ENCODE results near the gene TADA2A. TPM values are rescaled to one million over a fixed set of nuclear protein-coding genes. Genes with fewer than 3 reads are reported as not detected.

The TADA2A gene
- total RNA-seq, 4 donors from 2014 or later = 10.5 to 39.3 (median 16.1) TPM

GRCh38 chr17:37413875-37414519 is 7.3 kb downstream of the TADA2A start:
- Histone ChIP-seq H3K4me3 (no peak overlapping the region), H3K9me3 (no peaks in the 10 kb centered on the region), H3K27me3 (no peaks in the 10 kb centered on the region), H3K27ac (no peak overlapping the region), H3K36me3 (peaks cover 57% of the 10 kb centered on the region), H3K4me1 (no peaks in the 10 kb centered on the region)
- TF ChIP-seq CTCF (IDR thresholded peaks at IDR 0.05) (no peak), POLR2AphosphoS5 (IDR thresholded peaks at IDR 0.05) (no peak), POLR2A (IDR thresholded peaks at IDR 0.05) (no peak), EP300 (IDR thresholded peaks at IDR 0.05) (no peak)
- no peak for DNase-seq (ENCODE audit: low spot score in 2 of 2)
- WGBS = 94% methylated on average over 7 of the region's 7 CpGs

GRCh38 chr17:37417852-37418251 is 11.2 kb downstream of the TADA2A start:
- TF ChIP-seq POLR2AphosphoS5 (IDR thresholded peaks at IDR 0.05) (no peak), CTCF (IDR thresholded peaks at IDR 0.05) (no peak), EP300 (IDR thresholded peaks at IDR 0.05) (no peak), POLR2A (IDR thresholded peaks at IDR 0.05) (no peak)
- H3K4me1 ChIP-seq = no peaks in the 10 kb centered on the region
- no peak overlapping the region for H3K27ac ChIP-seq
- no peak for DNase-seq (ENCODE audit: low spot score in 2 of 2)
- H3K27me3 ChIP-seq = no peaks in the 10 kb centered on the region
- peaks cover 53% of the 10 kb centered on the region for H3K36me3 ChIP-seq
- no peaks in the 10 kb centered on the region for H3K9me3 ChIP-seq
- 82% methylated on average over 2 of the region's 2 CpGs for WGBS
- H3K4me3 ChIP-seq = no peak overlapping the region

- no peaks in the 10 kb centered on the region for H3K9me3 ChIP-seq
- H3K4me1 ChIP-seq = no peaks in the 10 kb centered on the region
- 82% methylated on average over 4 of the region's 4 CpGs for WGBS
- H3K27ac ChIP-seq = no peak overlapping the region
- H3K27me3 ChIP-seq = no peaks in the 10 kb centered on the region
- H3K36me3 ChIP-seq = peaks cover 55% of the 10 kb centered on the region
- no peak overlapping the region for H3K4me3 ChIP-seq
- no peak for DNase-seq (ENCODE audit: low spot score in 2 of 2)
- TF ChIP-seq POLR2A (IDR thresholded peaks at IDR 0.05) (no peak), POLR2AphosphoS5 (IDR thresholded peaks at IDR 0.05) (no peak), CTCF (IDR thresholded peaks at IDR 0.05) (no peak), EP300 (IDR thresholded peaks at IDR 0.05) (no peak)
These were observed 16.4 kb downstream of the TADA2A start for GRCh38 chr17:37422971-37423625.

GRCh38 chr17:37425268-37425667 is 18.6 kb downstream of the TADA2A start:
- H3K9me3 ChIP-seq = no peaks in the 10 kb centered on the region
- H3K4me1 ChIP-seq = peaks cover 10% of the 10 kb centered on the region
- peaks cover 40% of the 10 kb centered on the region for H3K36me3 ChIP-seq
- 92% methylated on average over 1 of the region's 1 CpG for WGBS
- no peak overlapping the region for H3K27ac ChIP-seq
- H3K4me3 ChIP-seq = no peak overlapping the region
- TF ChIP-seq POLR2A (IDR thresholded peaks at IDR 0.05) (no peak), CTCF (IDR thresholded peaks at IDR 0.05) (no peak), POLR2AphosphoS5 (IDR thresholded peaks at IDR 0.05) (no peak), EP300 (IDR thresholded peaks at IDR 0.05) (no peak)
- H3K27me3 ChIP-seq = no peaks in the 10 kb centered on the region
- no peak for DNase-seq (ENCODE audit: low spot score in 2 of 2)

GRCh38 chr17:37429039-37429438 is 22.4 kb downstream of the TADA2A start:
- Histone ChIP-seq H3K27ac (no peak overlapping the region), H3K4me3 (no peak overlapping the region), H3K9me3 (no peaks in the 10 kb centered on the region), H3K36me3 (peaks cover 43% of the 10 kb centered on the region), H3K4me1 (peaks cover 11% of the 10 kb centered on the region), H3K27me3 (no peaks in the 10 kb centered on the region)
- TF ChIP-seq EP300 (IDR thresholded peaks at IDR 0.05) = no peak
- WGBS = 99% methylated on average over 3 of the region's 3 CpGs
- no peak for DNase-seq (ENCODE audit: low spot score in 2 of 2)

Measured in suprapubic skin (tissue), 4 donors.